HG03103 (cell line): ENCODE data around the gene ACKR4.
A peak's percentile ranks its signal among the peaks of the same experiment; 100 is the strongest.
"Not testable (repeated sequence)": the region's sequence is repeated elsewhere in the genome, so short reads cannot be mapped to it uniquely, and the experiment has no call there.

ENCODE experiments used
- ATAC-seq: cut with Tn5 transposase; IDR thresholded peaks from one replicate; pipeline ENCODE4 v1.9.1; 2021; ENCODE audit warnings: low read depth; ENCODE audit not compliant: unreplicated experiment

Gene ACKR4

GRCh38 chr3:132596816-132597433 is at the start of gene ACKR4:
Gene ACKR4 (plus strand): TSS chr3:132597270. CDS start chr3:132600398, 3,128 bp downstream.
- no peak for ATAC-seq

GRCh38 chr3:132549169-132549568 is 47.9 kb upstream of the ACKR4 start:
- no peak for ATAC-seq

- peak; percentile 69 for ATAC-seq
Observed at GRCh38 chr3:132549890-132550578, 47.0 kb upstream of the ACKR4 start.

- ATAC-seq: no peak
Observed at GRCh38 chr3:132550579-132551305, 46.3 kb upstream of the ACKR4 start.

GRCh38 chr3:132553826-132554225 is 43.2 kb upstream of the ACKR4 start:
- no peak for ATAC-seq

- no peak for ATAC-seq
Observed at GRCh38 chr3:132554437-132554836, 42.6 kb upstream of the ACKR4 start.

- no peak for ATAC-seq
Observed at GRCh38 chr3:132555306-132556035, 41.6 kb upstream of the ACKR4 start.

GRCh38 chr3:132556036-132556386 is 41.1 kb upstream of the ACKR4 start:
- ATAC-seq: not testable (repeated sequence)

- no peak for ATAC-seq
Observed at GRCh38 chr3:132556508-132557159, 40.4 kb upstream of the ACKR4 start.

- no peak for ATAC-seq
Observed at GRCh38 chr3:132561003-132561402, 36.1 kb upstream of the ACKR4 start.

- ATAC-seq: no peak
Observed at GRCh38 chr3:132563420-132564069, 33.5 kb upstream of the ACKR4 start.

- no peak for ATAC-seq
Observed at GRCh38 chr3:132564070-132564465, 33.0 kb upstream of the ACKR4 start.

- ATAC-seq: no peak
Observed at GRCh38 chr3:132568422-132568821, 28.6 kb upstream of the ACKR4 start.

- ATAC-seq: no peak
Observed at GRCh38 chr3:132569153-132569552, 27.9 kb upstream of the ACKR4 start.

GRCh38 chr3:132569580-132569979 is 27.5 kb upstream of the ACKR4 start:
- ATAC-seq: no peak

- ATAC-seq: no peak
Observed at GRCh38 chr3:132570016-132570415, 27.1 kb upstream of the ACKR4 start.

GRCh38 chr3:132573797-132574211 is 23.3 kb upstream of the ACKR4 start:
- ATAC-seq: no peak

GRCh38 chr3:132587401-132587800 is 9.7 kb upstream of the ACKR4 start:
- no peak for ATAC-seq

- ATAC-seq: no peak
Observed at GRCh38 chr3:132592216-132592615, 4.9 kb upstream of the ACKR4 start.
